ENCODE results near the gene SLC41A3. TPM values are rescaled to one million over a fixed set of nuclear protein-coding genes. Genes with fewer than 3 reads are reported as not detected.
"Not testable (repeated sequence)": the region's sequence is repeated elsewhere in the genome, so short reads cannot be mapped to it uniquely, and the experiment has no call there.

SLC41A3 gene
- total and polyA plus RNA-seq, 2 donors (not counting 1 experiment from before 2014, with no cell fraction given), result 49.4 to 52.8 TPM

DNA sequence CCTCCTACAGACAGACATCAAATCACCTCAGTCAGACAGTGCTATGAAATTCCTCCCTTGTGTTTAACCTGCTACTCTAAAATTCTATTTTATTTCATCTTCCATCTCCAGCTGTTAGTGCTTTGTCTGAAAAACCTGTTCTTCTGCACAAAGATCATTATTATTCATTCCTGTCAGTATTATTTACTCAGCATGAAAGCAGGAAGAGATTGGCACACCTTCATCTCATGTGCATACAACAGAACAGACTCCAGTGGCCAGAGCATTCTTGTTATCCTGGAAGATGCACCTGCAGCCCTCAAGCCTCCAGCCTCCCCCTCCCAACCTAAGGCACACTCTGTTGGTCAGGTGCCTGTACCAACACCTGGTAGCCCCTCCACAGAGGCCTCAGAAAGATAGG, 116.8 kb downstream of the SLC41A3 start:
- peaks cover 20% of the 10 kb centered on the region for H3K27me3 ChIP-seq (ENCODE audit: control insufficient read depth, insufficient read depth, low read length)

DNA sequence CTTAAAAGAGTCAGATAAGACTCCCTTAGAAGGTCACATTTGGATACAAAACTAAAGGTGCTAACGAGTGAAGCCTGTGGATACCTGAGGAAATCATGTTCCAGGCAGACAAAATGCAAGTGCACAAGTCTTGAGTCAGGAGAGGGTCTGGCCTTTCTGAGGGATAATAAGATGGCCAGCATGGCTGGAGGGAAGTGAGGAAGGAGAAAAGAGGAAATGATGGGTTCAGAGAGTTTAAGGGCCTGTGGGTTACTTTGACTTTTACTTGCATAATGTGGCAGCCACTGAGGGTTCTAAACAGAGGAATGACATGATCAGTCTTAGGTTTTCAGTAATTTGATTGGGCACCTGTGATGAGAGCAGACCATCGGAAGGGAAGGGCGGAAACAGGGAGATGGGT, 118.4 kb downstream of the SLC41A3 start:
- TF ChIP-seq EZH2 (IDR thresholded peaks at IDR 0.05; ENCODE audit: low read length, missing control alignments), result no peak
- TF ChIP-seq, protein P1, sequence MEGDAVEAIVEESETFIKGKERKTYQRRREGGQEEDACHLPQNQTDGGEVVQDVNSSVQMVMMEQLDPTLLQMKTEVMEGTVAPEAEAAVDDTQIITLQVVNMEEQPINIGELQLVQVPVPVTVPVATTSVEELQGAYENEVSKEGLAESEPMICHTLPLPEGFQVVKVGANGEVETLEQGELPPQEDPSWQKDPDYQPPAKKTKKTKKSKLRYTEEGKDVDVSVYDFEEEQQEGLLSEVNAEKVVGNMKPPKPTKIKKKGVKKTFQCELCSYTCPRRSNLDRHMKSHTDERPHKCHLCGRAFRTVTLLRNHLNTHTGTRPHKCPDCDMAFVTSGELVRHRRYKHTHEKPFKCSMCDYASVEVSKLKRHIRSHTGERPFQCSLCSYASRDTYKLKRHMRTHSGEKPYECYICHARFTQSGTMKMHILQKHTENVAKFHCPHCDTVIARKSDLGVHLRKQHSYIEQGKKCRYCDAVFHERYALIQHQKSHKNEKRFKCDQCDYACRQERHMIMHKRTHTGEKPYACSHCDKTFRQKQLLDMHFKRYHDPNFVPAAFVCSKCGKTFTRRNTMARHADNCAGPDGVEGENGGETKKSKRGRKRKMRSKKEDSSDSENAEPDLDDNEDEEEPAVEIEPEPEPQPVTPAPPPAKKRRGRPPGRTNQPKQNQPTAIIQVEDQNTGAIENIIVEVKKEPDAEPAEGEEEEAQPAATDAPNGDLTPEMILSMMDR (conservative IDR thresholded peaks at IDR 0.05 in 1 of 2, IDR thresholded peaks at IDR 0.05 in 1 of 2; ENCODE audit: low read depth in 1 of 2, low read length in 2 of 2), result no peak
- H3K79me2 ChIP-seq (ENCODE audit: control insufficient read depth, insufficient read depth, low read length), result no peaks in the 10 kb centered on the region
- peaks cover 11% of the 10 kb centered on the region for H3K27me3 ChIP-seq (ENCODE audit: control insufficient read depth, insufficient read depth, low read length)
- H3K4me3 ChIP-seq (replicated peaks in 1 of 4; ENCODE audit: control extremely low read depth in 1 of 4, insufficient read depth in 1 of 4, low read depth in 3 of 4, low read length in 4 of 4), result no peak overlapping the region
- H3K4me1 ChIP-seq (ENCODE audit: control insufficient read depth, extremely low read depth, insufficient read depth, low read length), result no peaks in the 10 kb centered on the region
- DNase-seq (ENCODE audit: low read depth in 2 of 2), result no peak
- no peak overlapping the region for H2AFZ ChIP-seq (ENCODE audit: low read length)
- H3K27ac ChIP-seq (ENCODE audit: insufficient read depth, low read length), result no peak overlapping the region
- no peak overlapping the region for H3K9ac ChIP-seq (ENCODE audit: insufficient read depth, low read length)
- H3K9me3 ChIP-seq (ENCODE audit: control insufficient read depth, insufficient read depth, low read depth, low read length), result no peaks in the 10 kb centered on the region
- H4K20me1 ChIP-seq (ENCODE audit: control insufficient read depth, extremely low read depth, insufficient read depth, low read length), result no peaks in the 10 kb centered on the region
- no peak overlapping the region for H3K4me2 ChIP-seq (ENCODE audit: extremely low read depth, insufficient read depth, low read length)
- no peaks in the 10 kb centered on the region for H3K36me3 ChIP-seq (ENCODE audit: control insufficient read depth, insufficient read depth, low read length)

More for the DNA sequence above, 116.8 kb downstream of the SLC41A3 start:
- H3K9ac ChIP-seq (ENCODE audit: insufficient read depth, low read length), result no peak overlapping the region
- no peak overlapping the region for H3K4me2 ChIP-seq (ENCODE audit: extremely low read depth, insufficient read depth, low read length)
- no peaks in the 10 kb centered on the region for H3K4me1 ChIP-seq (ENCODE audit: control insufficient read depth, extremely low read depth, insufficient read depth, low read length)
- no peaks in the 10 kb centered on the region for H4K20me1 ChIP-seq (ENCODE audit: control insufficient read depth, extremely low read depth, insufficient read depth, low read length)
- H3K4me3 ChIP-seq (replicated peaks in 1 of 4; ENCODE audit: control extremely low read depth in 1 of 4, insufficient read depth in 1 of 4, low read depth in 3 of 4, low read length in 4 of 4), result no peak overlapping the region
- H3K27ac ChIP-seq (ENCODE audit: insufficient read depth, low read length), result no peak overlapping the region
- DNase-seq (ENCODE audit: low read depth in 2 of 2), result no peak
- no peaks in the 10 kb centered on the region for H3K36me3 ChIP-seq (ENCODE audit: control insufficient read depth, insufficient read depth, low read length)
- H3K9me3 ChIP-seq (ENCODE audit: control insufficient read depth, insufficient read depth, low read depth, low read length), result no peaks in the 10 kb centered on the region
- H3K79me2 ChIP-seq (ENCODE audit: control insufficient read depth, insufficient read depth, low read length), result no peaks in the 10 kb centered on the region
- no peak overlapping the region for H2AFZ ChIP-seq (ENCODE audit: low read length)
- TF ChIP-seq EZH2 (IDR thresholded peaks at IDR 0.05; ENCODE audit: low read length, missing control alignments), result no peak
- TF ChIP-seq, protein P1 (conservative IDR thresholded peaks at IDR 0.05 in 1 of 2, IDR thresholded peaks at IDR 0.05 in 1 of 2; ENCODE audit: low read depth in 1 of 2, low read length in 2 of 2), result no peak

DNA sequence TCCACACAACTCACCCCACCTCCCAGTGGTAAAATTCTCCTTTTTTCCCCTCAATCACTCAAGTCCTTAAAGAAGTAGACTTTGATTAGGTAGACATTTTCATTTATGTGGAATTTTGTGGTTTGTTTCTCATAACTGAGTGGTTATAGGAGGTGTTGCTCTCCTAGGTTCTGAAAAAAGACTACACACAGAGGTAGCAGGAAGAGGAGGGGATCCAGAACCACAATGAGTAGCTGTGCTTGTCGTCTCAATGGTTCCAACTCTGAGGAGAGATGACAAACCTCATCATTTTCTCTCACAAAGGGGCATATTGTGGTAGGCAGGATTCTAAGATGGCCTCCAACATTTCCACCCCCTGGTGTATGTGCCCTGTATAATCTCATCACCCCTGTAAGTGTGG, 120.1 kb downstream of the SLC41A3 start:
- not testable (repeated sequence) for DNase-seq (ENCODE audit: low read depth in 2 of 2); H2AFZ ChIP-seq (ENCODE audit: low read length); H3K9ac ChIP-seq (ENCODE audit: insufficient read depth, low read length); H3K4me1 ChIP-seq (ENCODE audit: control insufficient read depth, extremely low read depth, insufficient read depth, low read length); H3K9me3 ChIP-seq (ENCODE audit: control insufficient read depth, insufficient read depth, low read depth, low read length); H3K27ac ChIP-seq (ENCODE audit: insufficient read depth, low read length); H4K20me1 ChIP-seq (ENCODE audit: control insufficient read depth, extremely low read depth, insufficient read depth, low read length); H3K27me3 ChIP-seq (ENCODE audit: control insufficient read depth, insufficient read depth, low read length); H3K36me3 ChIP-seq (ENCODE audit: control insufficient read depth, insufficient read depth, low read length); H3K79me2 ChIP-seq (ENCODE audit: control insufficient read depth, insufficient read depth, low read length); H3K4me3 ChIP-seq (replicated peaks in 1 of 4; ENCODE audit: control extremely low read depth in 1 of 4, insufficient read depth in 1 of 4, low read depth in 3 of 4, low read length in 4 of 4); H3K4me2 ChIP-seq (ENCODE audit: extremely low read depth, insufficient read depth, low read length)

DNA sequence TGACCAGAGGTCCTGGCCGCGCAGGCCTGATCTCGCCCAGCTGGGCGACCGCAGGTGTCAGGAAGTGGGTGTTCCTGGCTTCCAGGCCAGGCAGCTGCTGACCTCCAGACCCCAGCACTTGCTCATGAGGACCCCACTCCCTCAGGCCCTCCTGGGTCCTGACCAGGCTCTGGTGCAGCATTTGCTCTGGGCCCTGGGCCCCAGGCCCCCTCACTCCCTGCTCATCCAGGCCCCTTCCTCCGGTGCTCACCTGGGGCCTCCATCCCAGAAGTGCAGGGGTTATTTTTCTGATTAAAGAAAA, 122.7 kb downstream of the SLC41A3 start:
- Histone ChIP-seq H2AFZ (ENCODE audit: low read length) (no peak overlapping the region), H3K9ac (ENCODE audit: insufficient read depth, low read length) (no peak overlapping the region), H3K4me3 (replicated peaks in 1 of 4; ENCODE audit: control extremely low read depth in 1 of 4, insufficient read depth in 1 of 4, low read depth in 3 of 4, low read length in 4 of 4) (no peak overlapping the region), H3K27ac (ENCODE audit: insufficient read depth, low read length) (no peak overlapping the region), H4K20me1 (ENCODE audit: control insufficient read depth, extremely low read depth, insufficient read depth, low read length) (no peaks in the 10 kb centered on the region), H3K36me3 (ENCODE audit: control insufficient read depth, insufficient read depth, low read length) (no peaks in the 10 kb centered on the region), H3K27me3 (ENCODE audit: control insufficient read depth, insufficient read depth, low read length) (no peaks in the 10 kb centered on the region), H3K4me2 (ENCODE audit: extremely low read depth, insufficient read depth, low read length) (no peak overlapping the region), H3K4me1 (ENCODE audit: control insufficient read depth, extremely low read depth, insufficient read depth, low read length) (no peaks in the 10 kb centered on the region), H3K9me3 (ENCODE audit: control insufficient read depth, insufficient read depth, low read depth, low read length) (no peaks in the 10 kb centered on the region), H3K79me2 (ENCODE audit: control insufficient read depth, insufficient read depth, low read length) (no peaks in the 10 kb centered on the region)
- DNase-seq (ENCODE audit: low read depth in 2 of 2), result no peak
- TF ChIP-seq, protein P1 (conservative IDR thresholded peaks at IDR 0.05 in 1 of 2, IDR thresholded peaks at IDR 0.05 in 1 of 2; ENCODE audit: low read depth in 1 of 2, low read length in 2 of 2), result no peak
- TF ChIP-seq EZH2 (IDR thresholded peaks at IDR 0.05; ENCODE audit: low read length, missing control alignments), result no peak
